ENCODE measurements around the gene HTRA3.

Gene HTRA3

GRCh38 chr4:8317474-8317873 lies 47.9 kb downstream of the HTRA3 start:
- Mint-ChIP-seq H3K4me1 (ENCODE audit: low read depth) (no peaks in the 10 kb centered on the region), H3K36me3 (ENCODE audit: low read depth) (no peaks in the 10 kb centered on the region), H3K4me3 (no peak overlapping the region), H3K27ac (no peak overlapping the region), H3K9me3 (no peaks in the 10 kb centered on the region), H3K27me3 (ENCODE audit: low read depth) (no peaks in the 10 kb centered on the region)

GRCh38 chr4:8318509-8318908 lies 49.0 kb downstream of the HTRA3 start:
- Mint-ChIP-seq H3K27me3 (ENCODE audit: low read depth) (no peaks in the 10 kb centered on the region), H3K27ac (no peak overlapping the region), H3K9me3 (no peaks in the 10 kb centered on the region), H3K4me3 (no peak overlapping the region), H3K4me1 (ENCODE audit: low read depth) (no peaks in the 10 kb centered on the region), H3K36me3 (ENCODE audit: low read depth) (no peaks in the 10 kb centered on the region)

- Mint-ChIP-seq H3K27ac (no peak overlapping the region), H3K36me3 (ENCODE audit: low read depth) (no peaks in the 10 kb centered on the region), H3K9me3 (no peaks in the 10 kb centered on the region)
Measured at GRCh38 chr4:8319061-8319460, 49.5 kb downstream of the HTRA3 start.

GRCh38 chr4:8319731-8320385 lies 50.3 kb downstream of the HTRA3 start:
- Mint-ChIP-seq H3K4me3 (no peak overlapping the region), H3K9me3 (no peaks in the 10 kb centered on the region), H3K27me3 (ENCODE audit: low read depth) (no peaks in the 10 kb centered on the region), H3K4me1 (ENCODE audit: low read depth) (no peaks in the 10 kb centered on the region), H3K36me3 (ENCODE audit: low read depth) (no peaks in the 10 kb centered on the region), H3K27ac (no peak overlapping the region)

More at GRCh38 chr4:8319061-8319460, 49.5 kb downstream of the HTRA3 start:
- Mint-ChIP-seq H3K4me1 (ENCODE audit: low read depth) (no peaks in the 10 kb centered on the region), H3K4me3 (no peak overlapping the region), H3K27me3 (ENCODE audit: low read depth) (no peaks in the 10 kb centered on the region)

- H3K4me1 Mint-ChIP-seq (ENCODE audit: low read depth) = no peaks in the 10 kb centered on the region
Measured at GRCh38 chr4:8320386-8320750, 50.8 kb downstream of the HTRA3 start.

DNA sequence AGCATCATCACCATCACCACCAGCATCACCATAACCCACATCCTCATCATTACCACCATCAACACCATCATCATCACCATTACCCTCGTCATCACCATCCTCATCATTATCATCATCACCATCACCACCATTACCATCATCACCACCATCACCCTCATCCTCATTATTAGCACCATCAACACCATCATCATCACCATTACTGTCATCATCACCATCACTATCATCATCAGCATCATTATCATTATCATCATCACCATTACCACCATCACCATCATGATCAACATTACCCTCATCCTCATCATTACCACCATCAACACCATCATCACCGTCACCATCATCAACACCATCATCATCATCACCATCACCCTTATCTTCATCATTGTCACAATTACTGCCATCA lies 51.7 kb downstream of the HTRA3 start:
- H3K27ac Mint-ChIP-seq = no peak overlapping the region
- no peaks in the 10 kb centered on the region for H3K27me3 Mint-ChIP-seq (ENCODE audit: low read depth)
- H3K4me3 Mint-ChIP-seq = no peak overlapping the region
- H3K9me3 Mint-ChIP-seq = no peaks in the 10 kb centered on the region
- no peaks in the 10 kb centered on the region for H3K36me3 Mint-ChIP-seq (ENCODE audit: low read depth)
- H3K4me1 Mint-ChIP-seq (ENCODE audit: low read depth) = no peaks in the 10 kb centered on the region

More at GRCh38 chr4:8320386-8320750, 50.8 kb downstream of the HTRA3 start:
- no peaks in the 10 kb centered on the region for H3K27me3 Mint-ChIP-seq (ENCODE audit: low read depth)
- no peaks in the 10 kb centered on the region for H3K36me3 Mint-ChIP-seq (ENCODE audit: low read depth)
- no peak overlapping the region for H3K4me3 Mint-ChIP-seq
- no peaks in the 10 kb centered on the region for H3K9me3 Mint-ChIP-seq
- no peak overlapping the region for H3K27ac Mint-ChIP-seq

- no peaks in the 10 kb centered on the region for H3K9me3 Mint-ChIP-seq
- no peaks in the 10 kb centered on the region for H3K36me3 Mint-ChIP-seq (ENCODE audit: low read depth)
- H3K27me3 Mint-ChIP-seq (ENCODE audit: low read depth) = no peaks in the 10 kb centered on the region
- no peak overlapping the region for H3K4me3 Mint-ChIP-seq
- H3K4me1 Mint-ChIP-seq (ENCODE audit: low read depth) = no peaks in the 10 kb centered on the region
- H3K27ac Mint-ChIP-seq = no peak overlapping the region
Measured at GRCh38 chr4:8321771-8322170, 52.2 kb downstream of the HTRA3 start.

GRCh38 chr4:8322794-8323704 lies 53.5 kb downstream of the HTRA3 start:
- no peaks in the 10 kb centered on the region for H3K9me3 Mint-ChIP-seq
- H3K4me3 Mint-ChIP-seq = no peak overlapping the region
- H3K4me1 Mint-ChIP-seq (ENCODE audit: low read depth) = no peaks in the 10 kb centered on the region
- no peaks in the 10 kb centered on the region for H3K27me3 Mint-ChIP-seq (ENCODE audit: low read depth)
- no peaks in the 10 kb centered on the region for H3K36me3 Mint-ChIP-seq (ENCODE audit: low read depth)
- no peak overlapping the region for H3K27ac Mint-ChIP-seq

- H3K4me3 Mint-ChIP-seq = no peak overlapping the region
- no peaks in the 10 kb centered on the region for H3K4me1 Mint-ChIP-seq (ENCODE audit: low read depth)
- H3K36me3 Mint-ChIP-seq (ENCODE audit: low read depth) = no peaks in the 10 kb centered on the region
- H3K27me3 Mint-ChIP-seq (ENCODE audit: low read depth) = no peaks in the 10 kb centered on the region
- H3K9me3 Mint-ChIP-seq = no peaks in the 10 kb centered on the region
- H3K27ac Mint-ChIP-seq = no peak overlapping the region
Measured at GRCh38 chr4:8323947-8324555, 54.5 kb downstream of the HTRA3 start.

- no peak overlapping the region for H3K4me3 Mint-ChIP-seq
- no peaks in the 10 kb centered on the region for H3K36me3 Mint-ChIP-seq (ENCODE audit: low read depth)
- H3K27ac Mint-ChIP-seq = no peak overlapping the region
- no peaks in the 10 kb centered on the region for H3K27me3 Mint-ChIP-seq (ENCODE audit: low read depth)
- H3K9me3 Mint-ChIP-seq = no peaks in the 10 kb centered on the region
- H3K4me1 Mint-ChIP-seq (ENCODE audit: low read depth) = no peaks in the 10 kb centered on the region
Measured at GRCh38 chr4:8324640-8325239, 55.2 kb downstream of the HTRA3 start.

DNA sequence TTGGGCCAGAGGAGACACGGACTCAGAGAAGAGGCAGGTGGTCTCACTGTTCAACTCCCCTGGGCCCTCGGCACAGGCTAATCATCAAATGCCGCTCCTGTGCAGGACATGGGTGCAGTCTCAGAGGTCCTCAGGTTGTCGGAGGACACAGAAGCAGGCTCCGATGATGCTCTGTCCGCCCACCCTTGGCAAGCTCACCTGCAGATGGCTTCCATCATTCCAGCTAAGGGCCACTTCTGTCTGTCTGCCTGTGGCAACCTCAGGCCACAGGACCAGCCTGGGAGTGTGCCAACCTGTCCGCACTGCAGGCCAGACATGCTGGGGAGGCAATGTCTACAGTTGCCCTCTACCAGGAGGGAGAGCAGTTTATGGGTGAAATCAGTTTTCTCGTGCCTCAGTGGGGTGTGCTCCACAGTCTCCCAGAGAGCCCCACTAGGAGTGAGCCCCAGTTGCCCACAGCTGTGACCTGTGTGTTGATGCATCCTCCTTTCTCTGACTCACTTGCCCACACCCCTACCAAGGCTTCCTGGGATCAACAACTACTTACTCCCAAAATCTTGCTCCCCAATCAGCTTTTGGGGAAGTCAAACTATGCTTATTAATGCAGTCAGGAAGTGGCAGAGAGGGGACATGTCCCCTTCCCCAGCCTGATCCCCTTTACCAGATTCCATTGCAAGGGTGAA lies 55.9 kb downstream of the HTRA3 start:
- Mint-ChIP-seq H3K36me3 (ENCODE audit: low read depth) (no peaks in the 10 kb centered on the region), H3K4me3 (no peak overlapping the region), H3K27ac (no peak overlapping the region), H3K27me3 (ENCODE audit: low read depth) (no peaks in the 10 kb centered on the region), H3K9me3 (no peaks in the 10 kb centered on the region), H3K4me1 (ENCODE audit: low read depth) (no peaks in the 10 kb centered on the region)

GRCh38 chr4:8326206-8326605 lies 56.7 kb downstream of the HTRA3 start:
- Mint-ChIP-seq H3K4me3 (no peak overlapping the region), H3K27me3 (ENCODE audit: low read depth) (no peaks in the 10 kb centered on the region), H3K4me1 (ENCODE audit: low read depth) (no peaks in the 10 kb centered on the region), H3K9me3 (no peaks in the 10 kb centered on the region), H3K36me3 (ENCODE audit: low read depth) (no peaks in the 10 kb centered on the region), H3K27ac (no peak overlapping the region)

- no peaks in the 10 kb centered on the region for H3K4me1 Mint-ChIP-seq (ENCODE audit: low read depth)
- no peaks in the 10 kb centered on the region for H3K9me3 Mint-ChIP-seq
- H3K4me3 Mint-ChIP-seq = no peak overlapping the region
- no peaks in the 10 kb centered on the region for H3K27me3 Mint-ChIP-seq (ENCODE audit: low read depth)
- H3K36me3 Mint-ChIP-seq (ENCODE audit: low read depth) = no peaks in the 10 kb centered on the region
- H3K27ac Mint-ChIP-seq = no peak overlapping the region
Measured at GRCh38 chr4:8328456-8328855, 58.9 kb downstream of the HTRA3 start.

DNA sequence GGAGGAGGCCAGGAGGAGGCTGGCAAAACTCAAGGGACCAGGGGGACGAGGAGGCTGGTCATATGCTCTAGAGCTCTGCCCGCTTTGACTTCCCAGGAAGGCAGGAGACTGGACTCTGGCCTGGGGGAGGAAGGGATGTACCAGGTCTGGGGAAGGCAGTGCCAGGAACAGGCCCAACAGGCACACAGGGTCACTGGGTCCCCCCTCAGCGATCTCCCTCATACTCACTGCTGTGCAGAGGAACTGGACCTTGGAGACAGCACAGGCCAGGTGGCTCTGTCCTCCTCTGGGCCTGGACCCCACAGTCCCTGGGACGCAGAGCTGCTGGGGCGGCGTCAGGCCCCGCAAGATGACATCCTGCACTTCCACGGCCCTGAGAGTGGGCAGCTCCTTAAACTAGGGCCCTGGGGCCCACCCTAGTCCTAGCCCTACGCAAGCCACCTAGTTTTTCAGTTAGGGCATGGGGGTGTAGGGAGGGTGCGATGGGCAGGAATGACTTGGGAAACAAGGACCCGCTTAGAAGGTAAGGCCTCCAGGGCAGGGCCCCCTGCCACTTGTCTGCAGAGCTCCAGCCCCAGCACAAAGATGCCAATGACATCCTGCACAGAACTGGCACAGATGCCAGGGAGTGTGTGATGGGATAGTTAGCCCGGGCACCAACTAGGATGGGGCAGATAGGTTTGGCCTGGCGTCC lies 59.5 kb downstream of the HTRA3 start:
- Mint-ChIP-seq H3K4me3 (no peak overlapping the region), H3K9me3 (no peaks in the 10 kb centered on the region), H3K27ac (no peak overlapping the region), H3K27me3 (ENCODE audit: low read depth) (no peaks in the 10 kb centered on the region), H3K36me3 (ENCODE audit: low read depth) (no peaks in the 10 kb centered on the region), H3K4me1 (ENCODE audit: low read depth) (no peaks in the 10 kb centered on the region)

Measured in T-helper 1 cell treated with Interleukin-12 subunit alpha and Interleukin-12 subunit beta and Interleukin-4 antibody, amounts not matched to agents 30 μg/mL and 1 μg/mL, for 36 hours (primary cell).